Left lung (tissue), 10 donors: ENCODE results near the gene BRI3. TPM values are rescaled to one million over a fixed set of nuclear protein-coding genes. Genes with fewer than 3 reads are reported as not detected.

Source experiments
- ATAC-seq: fragments of 200-7000 bp; cut with Tn5 transposase; one replicate; pipeline ENCODE4 v1.9.1; 2020; ENCODE audit warnings: moderate library complexity
- DNase-seq, 4 donors: peaks; one replicate each; pipeline ENCODE4 v3.0.0-alpha.2; 2013 to 2020
- H3K27ac ChIP-seq, 2 donors: fragments of 200-600 bp; sonication (generic) in 1 of 2; one replicate each; pipeline versions ENCODE4 v1.5.0 to v1.8.0; 2020 to 2021
- H3K27me3 ChIP-seq, 2 donors: fragments of 200-600 bp; sonication (generic) in 1 of 2; one replicate each; pipeline versions ENCODE4 v1.5.0 to v1.8.0; 2020 to 2021
- H3K36me3 ChIP-seq, 2 donors: fragments of 200-600 bp; sonication (generic) in 1 of 2; one replicate each; pipeline versions ENCODE4 v1.5.0 to v1.8.0; 2020 to 2021
- H3K4me1 ChIP-seq, 2 donors: fragments of 200-600 bp; one replicate each; pipeline ENCODE4 v1.8.0; 2021
- H3K4me3 ChIP-seq, 2 donors: fragments of 200-600 bp; sonication (generic) in 1 of 2; one replicate each; pipeline versions ENCODE4 v1.5.0 to v1.8.0; 2020 to 2021; ENCODE audit warnings: mild to moderate bottlenecking in 1 of 2
- H3K9me3 ChIP-seq, 2 donors: fragments of 200-600 bp; sonication (generic) in 1 of 2; one replicate each; pipeline versions ENCODE4 v1.5.0 to v1.8.0; 2020 to 2021
- CTCF ChIP-seq, 2 donors: fragments of 200-600 bp; sonication (generic) in 1 of 2; IDR thresholded peaks; one replicate each; pipeline versions ENCODE4 v1.5.0 to v1.8.0; 2021; ENCODE audit warnings: antibody characterized with exemption in 2 of 2
- intact Hi-C, 2 donors: fragments of 100-400 bp; cut with DNase I; formaldehyde crosslinking; loops; one replicate each; pipeline versions ENCODE4 v1.11.2 to v1.14.2; 2022
- polyA plus RNA-seq, 6 donors: library from polyadenylated mRNA; unstranded; fragments of 120-200 nt; gene quantifications; one replicate each; pipeline ENCODE4 v1.2.1, GENCODE V29; 2013; ENCODE audit not compliant: insufficient read length in 6 of 6
- total RNA-seq, 2 donors: library from RNA; stranded (reverse); fragmentation: NEBNext Ultra II Directional; extraction: Animal tissue kit (Norgen Biotek cat#: 25700); gene quantifications; one replicate each; pipeline ENCODE4 v1.2.1, GENCODE V29; 2021
- donor health status: DM: no; HTN: yes; CAD: no.
- donor health status: DM: no; HTN: no; CAD: no.

BRI3 gene
- total and polyA plus RNA-seq, 8 donors, result 86.1 to 505 (median 106) TPM

- peak overlapping the region in 1 of 2 donors; percentile 79 for H3K4me3 ChIP-seq
- no peaks in the 10 kb centered on the region for H3K27me3 ChIP-seq
- H3K27ac ChIP-seq, result peak overlapping the region; percentile 95 to 97
- DNase-seq (peak in 2 of 4 donors; percentile 78 to 89), ATAC-seq (peak; percentile 31)
- no peaks in the 10 kb centered on the region for H3K9me3 ChIP-seq
- intact Hi-C loops, result no loop called here
- H3K4me1 ChIP-seq, result peaks cover 41 to 67% of the 10 kb centered on the region in 2 donors
- TF ChIP-seq CTCF (IDR thresholded peaks at IDR 0.05), result no peak
- H3K36me3 ChIP-seq, result peaks cover 0 to 97% of the 10 kb centered on the region in 2 donors
These were observed 6.0 kb downstream of the BRI3 start for GRCh38 chr7:98287486-98287959.

- Histone ChIP-seq H3K4me1 (peaks cover 41 to 67% of the 10 kb centered on the region in 2 donors), H3K9me3 (no peaks in the 10 kb centered on the region), H3K36me3 (peaks cover 0 to 97% of the 10 kb centered on the region in 2 donors), H3K4me3 (peak overlapping the region in 1 of 2 donors; percentile 79), H3K27me3 (no peaks in the 10 kb centered on the region), H3K27ac (peak overlapping the region; percentile 95 to 97)
- no peak for ATAC-seq
- no peak for TF ChIP-seq CTCF (IDR thresholded peaks at IDR 0.05)
- DNase-seq, result no peak
- intact Hi-C loops, result no loop called here
These were observed 6.8 kb downstream of the BRI3 start for GRCh38 chr7:98288064-98288823.

- H3K36me3 ChIP-seq, result peaks cover 0 to 97% of the 10 kb centered on the region in 2 donors
- H3K27me3 ChIP-seq, result no peaks in the 10 kb centered on the region
- ATAC-seq (no peak), DNase-seq (no peak)
- no peak for TF ChIP-seq CTCF (IDR thresholded peaks at IDR 0.05)
- H3K9me3 ChIP-seq, result no peaks in the 10 kb centered on the region
- peak overlapping the region; percentile 33 to 42 for H3K27ac ChIP-seq
- no peak overlapping the region for H3K4me3 ChIP-seq
- peaks cover 40 to 69% of the 10 kb centered on the region in 2 donors for H3K4me1 ChIP-seq
- intact Hi-C loops, result no loop called here
These were observed 7.9 kb downstream of the BRI3 start for GRCh38 chr7:98289333-98289875.

- intact Hi-C loops, result loop anchor here in 1 of 2 donors (10.0 kb wide), 1 partner anchor 113 kb away; the partner anchor contains the start of gene BAIAP2L1
- DNase-seq, result no peak
- no peaks in the 10 kb centered on the region for H3K27me3 ChIP-seq
These were observed 10.2 kb downstream of the BRI3 start for GRCh38 chr7:98291717-98292116.

More at GRCh38 chr7:98291717-98292116, 10.2 kb downstream of the BRI3 start:
- H3K9me3 ChIP-seq, result no peaks in the 10 kb centered on the region
- no peak overlapping the region for H3K27ac ChIP-seq
- peaks cover 0 to 97% of the 10 kb centered on the region in 2 donors for H3K36me3 ChIP-seq
- H3K4me1 ChIP-seq, result peaks cover 17 to 46% of the 10 kb centered on the region in 2 donors
- peak in 1 of 2 donors; percentile 18 for TF ChIP-seq CTCF (IDR thresholded peaks at IDR 0.05)
- no peak overlapping the region for H3K4me3 ChIP-seq
- no peak for ATAC-seq
